H1 (cell line): Measurements from ENCODE around the gene CPSF7. TPM values are rescaled to one million over a fixed set of nuclear protein-coding genes. Genes with fewer than 3 reads are reported as not detected.

Experiments used
- EZH2 ChIP-seq: fragments of 200-600 bp; sonication (generic); IDR thresholded peaks from 2 replicates; pipeline ENCODE4 v1.7.1; 2012; ENCODE audit warnings: low read depth, mild to moderate bottlenecking, moderate library complexity, low read length, inconsistent platforms; ENCODE audit not compliant: severe bottlenecking
- KDM1A ChIP-seq: fragments of 200-600, 300-600 bp; sonication (generic); IDR thresholded peaks from 2 replicates; pipeline ENCODE4 v1.7.1; 2016; ENCODE audit warnings: mild to moderate bottlenecking, low read length, borderline replicate concordance
- MAFK ChIP-seq: IDR thresholded peaks from 2 replicates; pipeline ENCODE4 v1.6.1; 2012; ENCODE audit warnings: low read depth, mild to moderate bottlenecking, improper control_type of control experiment, low read length
- POU5F1 ChIP-seq: IDR thresholded peaks from 2 replicates; pipeline ENCODE4 v1.6.1; 2011; ENCODE audit warnings: low read depth, mild to moderate bottlenecking, low read length, moderate library complexity
- polyA plus RNA-seq, 7 experiments: library from polyadenylated mRNA; depleted of rRNA in 3 of 7; stranded (reverse) in 5 of 7; unstranded in 2 of 7; fragments of >200 nt in 5 of 7; fragments of 200-250 nt in 2 of 7; gene quantifications; 1 replicate in 5 of 7; 2 replicates in 1 of 7; 4 replicates in 1 of 7; pipeline versions ENCODE4 v1.2.1 to v1.2.3, GENCODE V29; 2011 to 2013; ENCODE audit warnings: missing spikeins in 2 of 7, mixed read lengths in 2 of 7
- total RNA-seq: library from RNA; stranded (reverse); fragmentation: NEBNext Ultra II Directional; extraction: Animal tissue kit (Norgen Biotek cat#: 25700); gene quantifications from 2 replicates; pipeline ENCODE4 v1.2.1, GENCODE V29; 2021

The CPSF7 gene
- total and polyA plus RNA-seq, 2 of the 8 experiments (the other 6 are each of a cell fraction or from before 2014, with no cell fraction given): 95.9 to 122 TPM

GRCh38 chr11:61425367-61426131 lies 4.2 kb downstream of the CPSF7 start (continued):
- TF ChIP-seq EZH2 (no peak), KDM1A (no peak), MAFK (no peak), POU5F1 (no peak)
- TF ChIP-seq, all 59 proteins: peak for 0
